OCI-LY3 (cell line): ENCODE results near the gene KDM4B.
"Not testable (repeated sequence)": the region's sequence is repeated elsewhere in the genome, so short reads cannot be mapped to it uniquely, and the experiment has no call there.

Source experiments
- H2AFZ ChIP-seq: fragments of 200-600, 300-600 bp; shearing (Covaris generic); 2 replicates; pipeline ENCODE4 v1.6.0; 2014; ENCODE audit warnings: antibody characterized with exemption, low read depth, low read length
- H3K27ac ChIP-seq: fragments of 200-600, 300-600 bp; sonication (generic); 2 replicates; pipeline ENCODE4 v1.5.1; 2014; ENCODE audit warnings: mild to moderate bottlenecking, low read length, moderate library complexity, mixed read lengths
- H3K27me3 ChIP-seq: fragments of 200-600, 300-600 bp; sonication (generic); 2 replicates; pipeline ENCODE4 v1.6.1; 2014; ENCODE audit warnings: low read depth, low read length, mixed read lengths
- H3K36me3 ChIP-seq: fragments of 200-600, 300-600 bp; sonication (generic); replicated peaks from 2 replicates; pipeline ENCODE3; 2014; ENCODE audit warnings: low read depth, low read length, mixed read lengths
- H3K4me1 ChIP-seq: fragments of 300-600, 200-600 bp; sonication (generic); 2 replicates; pipeline ENCODE4 v1.6.1; 2014; ENCODE audit warnings: low read length, mixed read lengths
- H3K4me2 ChIP-seq: fragments of 200-600, 300-600 bp; sonication (generic); 2 replicates; pipeline ENCODE4 v1.6.1; 2014; ENCODE audit warnings: low read length, mixed read lengths
- H3K4me3 ChIP-seq: fragments of 300-600, 200-600 bp; sonication (generic); 2 replicates; pipeline ENCODE4 v1.5.1; 2014; ENCODE audit warnings: antibody characterized with exemption, mild to moderate bottlenecking, low read length, moderate library complexity
- H3K79me2 ChIP-seq: fragments of 300-600, 200-600 bp; shearing (Covaris generic); 2 replicates; pipeline ENCODE4 v1.6.1; 2014; ENCODE audit warnings: mild to moderate bottlenecking, low read length, mixed read lengths
- H3K9ac ChIP-seq: fragments of 300-600, 200-600 bp; shearing (Covaris generic); 2 replicates; pipeline ENCODE4 v1.6.0; 2014; ENCODE audit warnings: mild to moderate bottlenecking, low read length, moderate library complexity
- H3K9me3 ChIP-seq: fragments of 200-600, 300-600 bp; shearing (Covaris generic); 2 replicates; pipeline ENCODE4 v1.6.1; 2014; ENCODE audit warnings: low read length, mixed read lengths; ENCODE audit not compliant: insufficient read depth
- H4K20me1 ChIP-seq: fragments of 200-600, 300-600 bp; sonication (generic); 2 replicates; pipeline ENCODE4 v1.6.1; 2016; ENCODE audit warnings: low read length, mixed read lengths; ENCODE audit not compliant: insufficient read depth
- EZH2phosphoT487 ChIP-seq: fragments of 200-600 bp; shearing (Covaris generic); IDR thresholded peaks from 2 replicates; pipeline ENCODE4 v1.6.1; 2018; ENCODE audit warnings: antibody characterized with exemption, mixed run types, low read depth
- TF ChIP-seq, protein P1 (sequence below): fragments of 200-600, 300-600 bp; sonication (generic); IDR thresholded peaks from 2 replicates; pipeline ENCODE4 v1.5.1; 2014; ENCODE audit warnings: antibody characterized with exemption, low read length, low read depth

The KDM4B gene

GRCh38 chr19:4937060-4937459, 31.9 kb upstream of the KDM4B start:
- no peak overlapping the region for H3K4me3 ChIP-seq
- peaks cover 52% of the 10 kb centered on the region for H3K79me2 ChIP-seq
- peaks cover 42% of the 10 kb centered on the region for H3K36me3 ChIP-seq
- H3K4me1 ChIP-seq: no peaks in the 10 kb centered on the region
- H2AFZ ChIP-seq: no peak overlapping the region
- H3K27ac ChIP-seq: no peak overlapping the region
- no peak overlapping the region for H3K9ac ChIP-seq
- no peaks in the 10 kb centered on the region for H3K9me3 ChIP-seq
- no peak overlapping the region for H3K4me2 ChIP-seq
- peaks cover 33% of the 10 kb centered on the region; the same call in 1 of the 2 replicates for H4K20me1 ChIP-seq
- no peak for TF ChIP-seq EZH2phosphoT487
- TF ChIP-seq, protein P1, sequence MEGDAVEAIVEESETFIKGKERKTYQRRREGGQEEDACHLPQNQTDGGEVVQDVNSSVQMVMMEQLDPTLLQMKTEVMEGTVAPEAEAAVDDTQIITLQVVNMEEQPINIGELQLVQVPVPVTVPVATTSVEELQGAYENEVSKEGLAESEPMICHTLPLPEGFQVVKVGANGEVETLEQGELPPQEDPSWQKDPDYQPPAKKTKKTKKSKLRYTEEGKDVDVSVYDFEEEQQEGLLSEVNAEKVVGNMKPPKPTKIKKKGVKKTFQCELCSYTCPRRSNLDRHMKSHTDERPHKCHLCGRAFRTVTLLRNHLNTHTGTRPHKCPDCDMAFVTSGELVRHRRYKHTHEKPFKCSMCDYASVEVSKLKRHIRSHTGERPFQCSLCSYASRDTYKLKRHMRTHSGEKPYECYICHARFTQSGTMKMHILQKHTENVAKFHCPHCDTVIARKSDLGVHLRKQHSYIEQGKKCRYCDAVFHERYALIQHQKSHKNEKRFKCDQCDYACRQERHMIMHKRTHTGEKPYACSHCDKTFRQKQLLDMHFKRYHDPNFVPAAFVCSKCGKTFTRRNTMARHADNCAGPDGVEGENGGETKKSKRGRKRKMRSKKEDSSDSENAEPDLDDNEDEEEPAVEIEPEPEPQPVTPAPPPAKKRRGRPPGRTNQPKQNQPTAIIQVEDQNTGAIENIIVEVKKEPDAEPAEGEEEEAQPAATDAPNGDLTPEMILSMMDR: no peak
- no peaks in the 10 kb centered on the region for H3K27me3 ChIP-seq

- Histone ChIP-seq H3K36me3 (peaks cover 37% of the 10 kb centered on the region), H3K79me2 (peaks cover 42% of the 10 kb centered on the region), H4K20me1 (peaks cover 25% of the 10 kb centered on the region; the same call in 1 of the 2 replicates)
- not testable (repeated sequence) for H3K9ac ChIP-seq, H3K4me2 ChIP-seq, H3K27me3 ChIP-seq, H2AFZ ChIP-seq, H3K4me3 ChIP-seq, H3K9me3 ChIP-seq, H3K4me1 ChIP-seq, H3K27ac ChIP-seq
These were observed 30.5 kb upstream of the KDM4B start for GRCh38 chr19:4938461-4938860.

- Histone ChIP-seq H3K9me3 (no peaks in the 10 kb centered on the region), H3K27me3 (no peaks in the 10 kb centered on the region), H2AFZ (no peak overlapping the region), H3K4me1 (no peaks in the 10 kb centered on the region), H3K79me2 (peaks cover 39% of the 10 kb centered on the region), H3K4me2 (no peak overlapping the region), H3K27ac (no peak overlapping the region), H3K4me3 (no peak overlapping the region), H4K20me1 (peaks cover 23% of the 10 kb centered on the region), H3K36me3 (peaks cover 33% of the 10 kb centered on the region), H3K9ac (no peak overlapping the region)
- no peak for TF ChIP-seq EZH2phosphoT487
- TF ChIP-seq, protein P1: no peak
These were observed 29.4 kb upstream of the KDM4B start for GRCh38 chr19:4939466-4939865.

GRCh38 chr19:4941638-4942169, 27.2 kb upstream of the KDM4B start:
- H3K4me2 ChIP-seq, H3K9ac ChIP-seq, H2AFZ ChIP-seq, H3K27me3 ChIP-seq, H3K27ac ChIP-seq, H3K4me1 ChIP-seq, H3K9me3 ChIP-seq, H3K4me3 ChIP-seq: not testable (repeated sequence)
- Histone ChIP-seq H4K20me1 (peaks cover 17% of the 10 kb centered on the region), H3K36me3 (peaks cover 32% of the 10 kb centered on the region), H3K79me2 (peaks cover 22% of the 10 kb centered on the region)

GRCh38 chr19:4950650-4951049, 18.3 kb upstream of the KDM4B start:
- not testable (repeated sequence) for H3K4me1 ChIP-seq, H3K79me2 ChIP-seq, H4K20me1 ChIP-seq, H3K27ac ChIP-seq, H3K9ac ChIP-seq, H3K4me3 ChIP-seq, H3K27me3 ChIP-seq, H3K9me3 ChIP-seq, H3K4me2 ChIP-seq, H2AFZ ChIP-seq
- peaks cover 62% of the 10 kb centered on the region for H3K36me3 ChIP-seq
